Measurements from ENCODE around the gene COL8A2.

COL8A2 gene

DNA sequence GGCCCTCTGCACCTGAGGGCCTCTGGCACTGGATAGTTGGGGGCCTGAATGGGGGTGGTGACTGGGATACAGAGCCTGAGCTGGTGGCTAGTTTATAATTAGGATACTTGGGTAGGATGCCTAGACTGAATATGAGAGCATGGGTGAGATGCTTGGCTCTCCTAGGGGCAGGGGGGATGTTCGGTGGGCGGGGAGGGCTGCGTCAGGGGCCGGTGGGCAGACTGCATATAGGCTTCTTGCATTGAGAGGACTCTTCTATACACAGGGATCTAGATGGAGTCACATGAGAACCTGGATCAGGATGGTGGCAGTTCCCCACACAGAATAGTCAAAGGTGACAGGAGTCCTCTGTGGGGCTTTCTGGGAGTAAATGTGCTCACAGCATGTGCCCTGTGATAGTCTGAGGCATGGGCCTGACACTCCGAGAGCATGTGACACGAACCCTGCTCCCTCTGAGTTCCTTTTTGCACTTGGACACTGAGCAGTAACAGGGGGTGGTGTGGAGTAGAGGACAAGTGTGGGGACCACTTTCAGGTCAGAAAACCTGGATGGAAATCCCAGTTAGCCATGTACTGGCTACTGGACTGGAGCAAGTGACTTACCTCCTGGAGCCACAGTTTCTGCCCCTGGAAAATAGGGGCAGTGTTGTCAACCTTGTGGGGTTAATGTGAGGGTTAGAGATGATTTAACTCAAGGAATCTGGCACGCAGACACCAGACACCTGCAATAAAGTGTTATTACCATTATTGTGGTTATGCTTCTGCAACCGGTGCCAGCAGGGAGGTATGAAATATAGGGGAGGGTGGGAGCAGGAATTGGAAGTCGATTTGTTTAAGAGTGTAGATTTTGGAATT, 33.2 kb upstream of the COL8A2 start:
- in situ Hi-C loops (cut with MboI; ENCODE audit: low sequenced_read_pairs), result no loop called here

DNA sequence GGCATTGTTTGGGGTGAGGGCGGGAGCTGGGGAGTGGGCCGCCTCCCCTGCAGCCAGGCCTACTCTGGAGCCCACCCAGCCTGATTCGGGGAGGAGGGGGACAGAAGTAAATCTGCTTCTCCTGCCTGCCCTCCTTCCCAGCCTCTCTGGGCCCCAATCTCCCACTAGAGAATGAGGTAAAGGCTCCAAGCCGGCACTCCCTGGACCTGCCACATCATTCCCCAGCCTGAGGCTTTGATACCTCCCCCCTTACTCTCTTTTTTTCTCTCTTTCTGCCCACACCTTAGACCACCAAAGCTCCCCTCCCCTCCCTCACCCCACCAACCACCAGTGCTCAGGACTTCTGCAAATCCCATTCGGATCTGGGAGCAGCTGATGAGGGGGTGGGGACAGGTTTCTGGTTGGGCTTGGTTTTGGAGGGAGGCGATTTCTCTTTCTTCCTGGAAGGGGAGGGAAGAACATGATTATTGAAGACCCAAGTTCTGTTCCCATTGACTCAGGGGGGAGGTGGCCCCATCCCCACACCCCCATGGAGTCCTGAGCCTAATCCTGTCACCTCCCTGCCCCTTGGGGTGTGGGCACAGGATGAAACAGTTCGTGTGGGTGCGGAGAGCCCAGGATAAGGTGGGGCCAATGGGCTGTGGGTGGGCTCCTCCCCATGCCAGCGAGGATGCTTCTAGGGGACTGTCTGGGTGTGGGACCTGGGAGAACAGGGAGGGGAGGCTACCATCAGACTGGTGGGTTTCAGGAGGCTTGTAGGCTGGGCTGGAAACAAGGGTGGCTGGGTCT, 32.3 kb upstream of the COL8A2 start:
- in situ Hi-C loops (cut with MboI; ENCODE audit: low sequenced_read_pairs), result no loop called here

DNA sequence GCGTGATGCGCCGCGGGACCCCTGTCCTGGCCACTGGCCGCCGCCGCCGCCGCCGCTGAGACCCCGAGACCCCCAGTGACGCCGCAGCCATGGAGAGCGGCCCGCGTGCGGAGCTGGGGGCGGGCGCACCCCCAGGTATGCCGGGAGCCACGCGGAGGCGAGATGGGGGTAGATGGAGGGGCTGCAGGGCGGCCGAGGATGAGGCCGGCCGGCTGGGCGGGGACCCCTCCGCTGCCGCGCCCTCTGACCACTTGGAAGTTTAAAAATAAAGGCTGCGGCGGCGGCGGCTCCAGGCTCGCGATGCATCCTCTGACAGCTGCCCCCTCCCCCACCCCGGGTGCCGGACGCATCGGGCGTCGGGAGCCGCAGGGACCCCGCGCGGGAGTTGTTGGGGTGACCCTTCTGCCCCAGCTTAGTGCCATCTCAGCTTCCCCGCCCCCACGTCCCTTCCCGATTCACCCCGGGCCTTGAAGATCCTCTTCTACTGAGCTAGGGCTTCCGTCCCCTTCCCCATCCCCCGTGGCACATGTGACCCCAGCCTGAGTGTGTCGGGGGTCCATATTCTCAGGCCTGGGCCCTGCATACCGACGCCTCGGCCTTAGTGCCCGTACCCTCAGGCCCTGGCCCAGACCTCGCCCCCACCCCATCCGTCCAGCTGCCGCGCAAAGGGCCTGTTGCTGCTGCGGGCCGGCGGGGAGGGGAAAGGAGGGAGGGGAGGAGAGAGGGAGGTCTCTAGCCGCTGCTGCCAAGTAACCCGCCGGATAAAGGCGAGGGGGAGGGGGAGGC, 31.5 kb upstream of the COL8A2 start:
- in situ Hi-C loops (cut with MboI; ENCODE audit: low sequenced_read_pairs), result no loop called here

DNA sequence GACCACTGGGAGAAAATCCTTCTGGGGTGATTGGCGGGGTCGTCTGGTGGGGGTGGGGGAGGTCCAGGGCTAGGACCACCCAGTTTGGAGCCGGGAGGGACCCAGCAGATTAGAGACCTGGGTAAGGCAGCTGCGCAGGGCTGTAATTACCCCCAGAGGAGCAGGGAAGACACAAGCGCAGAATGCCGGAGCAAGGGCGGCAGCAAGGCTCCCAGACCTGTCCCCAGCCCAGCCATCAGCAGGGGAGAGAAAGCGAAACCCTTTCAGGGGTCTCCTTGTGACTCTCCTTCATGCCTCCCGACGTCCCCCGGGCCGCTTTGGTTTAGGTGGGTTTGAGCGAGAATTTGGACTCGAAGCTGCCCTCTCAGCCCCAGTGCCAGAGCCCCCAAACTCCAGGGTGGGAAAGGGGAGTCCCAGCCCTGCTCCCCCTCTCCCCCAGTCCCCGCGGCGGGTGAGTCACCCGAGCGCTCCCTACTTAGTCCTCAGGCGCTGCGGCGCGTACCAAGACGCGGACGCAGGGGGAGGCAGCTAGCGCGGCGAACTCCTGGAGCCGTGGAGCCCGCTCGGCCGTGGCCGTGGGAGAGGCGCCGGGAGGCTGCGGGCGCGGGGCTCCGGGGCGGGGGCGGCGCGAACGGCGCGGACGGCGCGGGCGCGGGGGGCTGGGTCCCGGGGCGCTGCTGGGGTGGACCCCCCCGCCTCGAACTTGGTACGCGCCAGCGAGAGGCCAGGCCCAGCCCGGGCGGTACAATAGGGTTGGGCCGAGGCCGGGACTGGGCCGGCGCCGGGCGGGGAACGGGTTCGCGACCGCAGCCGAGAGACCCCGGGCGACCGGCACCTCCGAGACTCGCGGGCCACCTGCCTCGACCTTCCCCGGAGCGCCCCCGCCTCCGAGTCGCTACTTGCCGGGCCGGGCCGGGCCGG, 30.6 kb upstream of the COL8A2 start, which contains the start of gene MAP7D1:
Gene MAP7D1 (plus strand): TSS at position 753 of the 921 bp plus-strand sequence. CDS start 258 bp downstream, outside the sequence.
- in situ Hi-C loops (cut with MboI; ENCODE audit: low sequenced_read_pairs), result no loop called here

DNA sequence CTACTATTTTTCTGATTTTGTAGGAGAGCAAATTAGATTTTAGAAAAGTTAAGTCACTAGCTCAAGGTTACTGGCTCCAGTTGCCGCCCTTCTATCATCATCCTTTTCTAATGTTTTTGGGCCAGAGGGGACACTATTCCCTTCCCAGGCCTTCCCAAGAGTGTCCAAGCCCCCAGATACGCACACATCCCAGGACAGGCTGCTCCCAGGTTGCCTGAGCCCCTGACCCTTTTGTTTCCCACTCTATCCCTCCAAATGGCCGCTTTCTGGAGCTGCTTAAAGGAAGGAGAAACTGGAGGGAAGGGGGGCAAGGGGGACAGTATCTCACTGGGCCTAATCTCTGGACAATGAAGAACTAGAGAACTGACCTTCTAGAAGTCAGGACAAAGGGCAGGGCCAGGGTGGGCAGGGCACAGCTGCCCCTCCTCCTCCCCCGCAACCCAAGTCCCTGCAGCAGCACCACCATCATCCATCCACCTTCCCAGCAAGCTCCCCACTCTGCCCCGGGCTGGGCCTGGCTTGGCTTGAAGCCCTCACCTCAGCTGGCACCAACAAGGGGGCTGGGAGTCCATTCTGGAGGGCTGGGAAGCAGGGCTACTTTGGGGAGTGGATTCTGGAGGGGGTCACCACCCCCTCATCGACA, 29.9 kb upstream of the COL8A2 start:
- in situ Hi-C loops (cut with MboI; ENCODE audit: low sequenced_read_pairs), result no loop called here

DNA sequence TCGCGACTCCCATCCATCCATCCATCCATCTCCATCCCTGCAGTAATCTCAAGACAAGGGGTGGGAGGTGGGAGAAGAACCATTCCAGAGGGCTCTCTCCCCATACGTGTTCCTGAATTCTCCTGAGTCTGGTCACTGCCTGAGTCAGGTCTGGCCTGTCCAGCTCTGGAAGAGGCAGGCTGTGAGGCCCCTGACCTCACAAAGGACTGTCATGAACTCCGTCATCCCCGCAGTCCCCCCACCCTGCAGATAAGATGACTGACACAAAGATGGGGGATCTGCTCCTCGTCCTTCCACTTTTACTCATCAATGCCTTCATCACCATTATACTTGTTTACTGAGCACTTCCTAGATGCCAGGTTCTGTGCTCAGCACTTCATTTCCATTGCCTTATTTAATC, 29.3 kb upstream of the COL8A2 start:
- in situ Hi-C loops (cut with MboI; ENCODE audit: low sequenced_read_pairs), result no loop called here

DNA sequence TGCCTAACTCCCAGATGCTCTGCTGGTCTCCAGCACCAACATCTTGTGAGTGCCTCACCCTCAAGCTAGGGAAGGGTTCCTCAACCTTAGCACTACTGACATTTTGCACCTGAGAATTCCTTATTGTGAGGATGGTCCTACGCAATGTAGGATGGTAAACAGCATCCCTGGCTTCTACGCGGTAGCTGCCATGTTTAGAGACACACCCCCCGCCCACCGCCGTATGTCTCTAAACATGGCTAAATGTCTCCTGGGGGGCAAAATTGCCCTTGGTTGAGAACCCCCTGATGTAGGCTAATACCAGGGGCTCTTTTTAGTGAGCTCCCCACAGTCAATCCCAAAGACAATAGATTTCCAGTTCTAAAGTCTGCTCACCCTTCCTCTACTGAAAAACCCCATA, 28.5 kb upstream of the COL8A2 start:
- in situ Hi-C loops (cut with MboI; ENCODE audit: low sequenced_read_pairs), result no loop called here

DNA sequence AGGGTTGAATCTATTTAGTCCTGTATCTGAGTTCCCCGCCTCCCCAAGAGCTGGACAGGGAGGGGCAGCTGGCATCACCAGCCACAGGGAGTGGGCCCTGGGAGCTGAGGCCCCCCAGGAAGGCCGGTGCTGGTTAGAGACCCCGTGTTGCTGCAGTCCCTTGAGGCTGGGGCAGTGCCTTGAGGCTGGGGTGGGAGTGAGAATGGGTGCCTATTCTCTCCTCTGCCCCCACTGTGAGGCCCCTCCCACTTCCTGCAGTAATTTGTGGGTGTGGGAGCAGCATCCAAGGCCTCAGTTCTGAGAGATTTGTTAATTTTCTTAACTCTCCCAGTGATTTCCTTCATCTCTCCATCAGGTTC, 26.8 kb upstream of the COL8A2 start:
- in situ Hi-C loops (cut with MboI; ENCODE audit: low sequenced_read_pairs), result no loop called here

DNA sequence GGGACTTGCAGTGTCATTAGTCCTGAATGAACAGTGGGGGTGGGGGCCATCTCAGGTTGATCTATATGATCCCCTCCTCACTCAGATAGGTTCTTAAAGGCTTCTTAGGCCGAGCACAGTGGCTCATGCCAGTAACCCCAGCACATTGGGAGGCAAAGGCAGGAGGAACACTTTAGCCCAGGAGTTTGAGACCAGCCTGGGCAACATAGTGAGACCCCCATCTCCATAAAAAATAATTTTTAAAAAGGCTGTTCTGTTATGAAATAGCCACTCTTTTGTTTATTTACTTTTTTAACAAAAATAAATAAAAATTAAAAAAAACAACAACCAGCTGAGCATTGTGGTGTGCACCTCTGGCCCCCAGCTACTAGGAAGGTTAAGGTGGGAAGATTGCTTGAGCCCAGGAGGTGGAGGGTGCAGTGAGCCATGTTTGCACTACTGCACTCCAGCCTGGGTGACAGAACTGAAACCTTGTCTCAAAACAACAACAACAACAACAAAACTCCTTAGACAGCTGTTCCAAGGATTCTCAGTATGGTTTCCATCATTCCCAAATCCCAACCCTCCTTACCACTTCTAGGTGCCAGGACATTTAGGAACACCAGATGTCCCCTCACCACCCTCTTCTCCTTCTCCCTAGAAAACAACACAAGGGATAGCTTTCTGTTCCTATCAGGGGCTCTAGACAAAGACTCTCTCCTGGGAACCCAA, 26.3 kb upstream of the COL8A2 start:
- in situ Hi-C loops (cut with MboI; ENCODE audit: low sequenced_read_pairs), result no loop called here

DNA sequence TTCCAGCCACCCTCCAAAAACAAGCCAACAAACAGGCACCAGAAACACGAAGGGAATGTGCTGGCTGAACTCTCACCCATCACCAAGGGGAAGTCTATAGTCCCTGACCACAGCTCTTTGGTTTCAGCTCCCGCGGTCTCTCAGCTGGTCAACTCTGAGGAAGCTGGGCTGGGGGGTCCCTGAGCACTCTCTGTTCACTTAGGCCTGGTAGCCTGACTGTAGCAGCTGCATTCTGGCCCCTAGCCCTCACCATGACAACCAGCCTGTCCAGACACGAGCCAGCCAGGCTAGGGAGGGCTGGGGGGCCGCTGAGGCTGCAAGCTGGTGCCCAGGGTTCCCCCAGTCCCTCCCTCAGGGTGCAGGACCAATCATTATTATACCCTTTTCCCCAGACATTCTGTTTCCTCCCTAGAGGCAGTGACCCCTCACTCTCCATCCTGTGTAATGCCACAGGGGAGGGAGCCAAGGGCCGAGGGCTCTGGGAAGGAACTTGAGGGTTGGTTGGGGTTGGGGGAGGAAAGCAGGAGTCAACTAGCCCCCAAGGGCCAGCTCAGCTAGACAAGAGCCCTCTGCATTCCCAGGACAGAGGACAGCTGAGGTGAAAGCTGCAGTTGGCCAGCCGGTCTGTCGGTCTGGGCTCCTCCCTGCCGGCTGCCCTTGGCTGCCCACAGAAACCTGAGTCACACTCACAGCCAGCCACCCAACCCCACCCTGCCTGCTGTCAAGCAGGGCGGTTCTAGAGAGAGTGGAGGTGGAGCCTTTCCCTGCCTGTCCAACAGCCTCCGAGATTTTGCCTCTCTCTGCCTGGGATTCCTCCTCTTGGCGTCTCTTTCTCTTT, 25.5 kb upstream of the COL8A2 start:
- in situ Hi-C loops (cut with MboI; ENCODE audit: low sequenced_read_pairs), result no loop called here

DNA sequence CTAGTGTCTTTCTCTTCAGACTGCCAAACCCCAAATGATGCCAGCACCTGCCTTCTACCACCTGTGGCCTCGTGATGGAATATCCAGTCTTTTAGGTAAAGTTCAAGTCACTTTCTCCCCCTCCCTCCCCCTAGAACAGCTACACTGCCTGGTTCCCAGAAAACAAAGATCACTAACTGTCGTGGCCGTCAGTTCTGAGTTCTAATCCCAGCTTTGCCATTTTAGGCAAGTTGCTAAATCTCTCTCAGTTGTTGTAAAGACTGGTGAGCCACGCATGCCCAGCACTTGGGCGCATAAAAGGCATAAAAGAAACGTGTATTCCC, 24.9 kb upstream of the COL8A2 start:
- in situ Hi-C loops (cut with MboI; ENCODE audit: low sequenced_read_pairs), result no loop called here

DNA sequence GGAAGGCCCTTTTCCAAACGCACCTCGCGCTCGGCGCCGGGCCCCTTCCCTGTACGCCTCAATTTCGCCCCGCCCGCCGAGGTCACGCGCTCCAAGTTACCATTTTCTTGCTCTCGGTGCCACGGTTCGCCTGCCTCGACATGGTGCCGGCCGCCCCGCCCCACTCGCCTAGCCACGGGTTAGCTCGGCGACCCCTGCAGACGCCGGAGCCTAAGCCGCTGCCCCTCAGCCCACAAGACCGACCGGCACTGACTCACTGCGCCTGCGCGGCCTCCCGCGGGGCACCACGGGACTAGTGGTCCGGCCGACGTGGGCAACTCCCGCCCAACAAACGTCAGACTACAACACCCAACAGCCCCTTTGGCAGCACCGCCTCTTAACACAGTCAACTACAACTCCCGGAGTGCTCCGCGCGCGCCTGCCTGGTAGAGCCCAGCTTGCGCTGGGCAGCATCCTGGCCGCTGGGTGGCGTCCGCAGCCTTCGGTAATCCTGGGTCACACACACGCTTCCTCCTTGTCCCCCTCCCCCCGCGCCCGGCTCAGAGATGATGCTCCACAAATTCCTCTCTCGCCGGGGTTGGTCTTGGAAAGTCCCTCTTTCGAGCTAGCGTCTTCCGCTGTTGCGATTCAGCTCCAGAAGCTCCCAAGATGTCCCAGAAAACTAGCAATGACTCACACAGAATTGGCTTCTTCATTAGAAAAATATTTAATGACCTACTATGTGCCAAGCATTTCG, 24.4 kb upstream of the COL8A2 start, which contains the start of gene TRAPPC3:
Gene TRAPPC3 (minus strand): TSS at position 250 of the 736 bp plus-strand sequence. CDS start 108 bp downstream, at position 142.
- in situ Hi-C loops (cut with MboI; ENCODE audit: low sequenced_read_pairs), result no loop called here

DNA sequence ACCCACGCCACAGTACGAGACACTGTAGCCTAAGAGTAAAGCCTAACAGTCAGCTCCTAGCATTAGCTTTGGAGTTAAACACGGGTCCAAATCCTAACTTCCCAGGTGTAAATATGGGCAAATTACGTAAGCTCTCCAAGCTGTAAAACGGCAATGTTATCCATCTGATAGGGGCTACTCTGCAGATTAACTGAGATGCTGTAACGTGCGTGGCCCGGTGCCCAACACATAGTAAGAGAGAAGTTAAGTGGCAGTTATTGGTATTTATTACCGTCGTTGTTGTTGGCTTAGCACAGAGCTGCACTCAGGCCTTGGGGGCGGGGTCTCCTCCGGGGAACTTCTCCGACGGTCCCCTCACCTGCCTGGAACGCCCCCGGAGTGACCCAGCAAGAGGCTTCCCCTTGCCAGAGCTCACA, 23.8 kb upstream of the COL8A2 start:
- in situ Hi-C loops (cut with MboI; ENCODE audit: low sequenced_read_pairs), result no loop called here

DNA sequence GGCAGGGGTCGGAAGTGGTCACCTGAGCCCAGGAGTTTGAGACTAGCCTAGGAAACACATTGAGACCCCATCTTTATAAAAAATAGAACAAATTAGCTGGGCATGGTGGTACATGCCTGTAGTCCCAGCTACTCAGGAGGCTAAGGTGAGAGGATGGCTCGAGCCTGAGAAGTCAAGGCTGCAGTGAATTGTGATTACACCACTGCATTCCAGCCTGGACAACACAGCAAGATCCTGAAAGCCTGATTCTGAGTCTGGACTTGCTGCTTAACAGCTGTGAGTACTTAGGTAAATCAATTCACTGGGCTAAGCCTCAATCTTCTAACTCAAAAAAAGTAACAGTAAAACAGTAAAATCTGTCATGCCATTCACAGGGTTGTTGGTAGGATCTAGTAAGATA, 19.4 kb upstream of the COL8A2 start:
- in situ Hi-C loops (cut with MboI; ENCODE audit: low sequenced_read_pairs), result no loop called here

DNA sequence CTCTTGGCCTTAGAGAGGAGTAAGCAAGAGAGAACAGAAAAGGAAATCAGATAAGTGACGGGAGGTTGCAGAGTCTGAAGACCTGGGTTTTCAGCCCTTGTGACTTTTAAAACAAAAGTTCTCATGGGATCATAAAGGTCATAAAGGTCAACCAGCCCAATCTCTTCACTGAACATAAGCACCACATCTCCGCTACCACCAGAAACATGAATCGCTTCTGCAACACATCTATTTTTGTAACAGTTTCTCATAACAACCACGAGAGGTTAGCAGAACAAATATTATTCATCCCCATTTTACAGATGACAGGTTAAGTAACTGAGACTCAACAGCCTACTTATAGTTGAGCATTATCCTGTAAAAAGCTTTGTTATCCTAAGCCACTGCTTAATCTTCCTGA, 18.4 kb upstream of the COL8A2 start:
- in situ Hi-C loops (cut with MboI; ENCODE audit: low sequenced_read_pairs), result no loop called here

DNA sequence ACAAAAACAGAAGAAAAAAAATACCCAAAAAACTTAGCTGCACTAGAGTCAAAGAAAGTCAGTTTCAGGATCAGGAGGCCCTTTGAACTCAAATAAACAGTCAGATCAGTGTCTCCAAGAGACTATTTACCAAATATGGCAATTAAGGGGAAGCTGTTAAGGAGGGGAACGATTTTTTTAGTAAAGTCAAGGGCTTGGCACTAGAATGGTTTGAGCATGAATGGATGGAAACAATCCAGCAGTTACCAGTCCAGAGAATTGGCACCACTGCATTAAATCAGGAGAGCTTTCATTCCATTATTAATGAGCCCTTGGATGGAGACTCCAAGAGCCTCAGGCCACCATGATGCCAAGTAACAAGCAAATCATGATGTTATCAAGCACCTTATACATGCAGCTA, 17.1 kb upstream of the COL8A2 start:
- in situ Hi-C loops (cut with MboI; ENCODE audit: low sequenced_read_pairs), result no loop called here

DNA sequence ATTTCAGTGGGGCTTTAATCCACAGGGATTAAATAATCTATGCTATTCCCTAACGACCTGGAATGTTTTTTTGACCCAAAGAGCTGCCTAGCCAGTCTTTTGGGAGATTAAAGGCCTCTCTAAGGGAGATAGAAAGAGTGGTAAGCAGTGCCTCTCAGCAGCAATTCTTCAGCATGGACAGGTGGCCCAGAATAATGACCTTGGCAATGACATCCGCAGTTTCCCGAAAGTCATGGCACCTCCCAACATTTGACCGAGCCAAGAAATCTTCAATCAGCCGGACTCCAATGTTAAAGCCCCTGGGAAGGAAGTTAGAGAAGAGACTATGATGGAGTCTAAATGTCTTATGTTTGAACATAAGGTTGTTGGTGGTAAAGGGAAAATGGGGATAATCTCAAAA, 14.5 kb upstream of the COL8A2 start:
- in situ Hi-C loops (cut with MboI; ENCODE audit: low sequenced_read_pairs), result no loop called here

DNA sequence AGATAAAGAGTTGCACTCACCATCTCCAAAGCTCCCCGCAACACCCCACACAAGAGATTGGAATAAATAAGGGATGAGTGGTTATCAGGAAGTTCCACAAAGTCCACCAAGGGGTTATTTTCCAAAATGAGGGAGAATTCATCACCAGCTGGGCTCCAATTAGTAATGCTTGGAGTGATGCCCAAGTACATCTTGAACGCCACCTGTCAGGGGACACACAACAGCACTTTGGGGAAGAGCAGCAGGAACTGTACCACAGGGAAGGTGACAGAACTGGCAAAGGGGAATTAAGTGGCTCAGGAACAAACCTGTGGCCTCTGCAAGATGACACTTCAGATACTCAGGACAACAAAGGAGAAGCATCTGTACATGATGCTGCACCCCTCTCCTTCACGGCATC, 12.8 kb upstream of the COL8A2 start:
- in situ Hi-C loops (cut with MboI; ENCODE audit: low sequenced_read_pairs), result no loop called here

Data from HL-60/S4 treated with phorbol 12-myristate 13-acetate at 8.2 ng/mL for 4 days and 3 days (cell line).